GM12878 (cell line): ENCODE data around the gene HTRA3. TPM values are rescaled to one million over a fixed set of nuclear protein-coding genes. Genes with fewer than 3 reads are reported as not detected.

Experiments
- ATAC-seq: fragments of 200-7000 bp; cut with Tn5 transposase; 3 replicates; pipeline ENCODE4 v1.9.1; 2020; ENCODE audit warnings: mild to moderate bottlenecking, moderate library complexity
- BruUV-seq: library from RNA; stranded (reverse); fragments of 400-500 nt; replicated peaks from 2 replicates; lab custom pipeline; 2021; lab: Mats Ljungman, UMichigan
- CTCF ChIA-PET: fragments of 300-600 bp; sonication (Branson Sonifier 250); formaldehyde crosslinking; extraction: SDS; loops from one replicate; lab custom pipeline; 2021; ENCODE audit warnings: inconsistent platforms; lab: Yijun Ruan, JAX
- POLR2A ChIA-PET: fragments of 350-600 bp; formaldehyde crosslinking; extraction: SDS; loops from one replicate; lab custom pipeline; 2021; ENCODE audit warnings: inconsistent platforms; lab: Charles Lee
- RAD21 ChIA-PET: fragments of 300-600 bp; sonication (Branson Sonifier 250); formaldehyde crosslinking; loops from one replicate; lab custom pipeline; 2023; ENCODE audit warnings: antibody characterized with exemption; ENCODE audit not compliant: unreplicated experiment; lab: Charles Lee
- SMC1A ChIA-PET: fragments of 300-600 bp; sonication (Branson Sonifier 250); formaldehyde crosslinking; loops from one replicate; lab custom pipeline; 2023; ENCODE audit not compliant: unreplicated experiment, uncharacterized antibody; lab: Charles Lee
- DNase-seq: peaks from one replicate; pipeline ENCODE4 v3.0.0-alpha.2; 2011; ENCODE audit warnings: low read depth, low spot score
- FAIRE-seq: peaks from 3 replicates; lab custom pipeline; 2011; peaks lifted over from hg19 to GRCh38; lab: Jason Lieb, UNC
- H2AFZ ChIP-seq: 2 replicates; pipeline ENCODE4 v1.6.0; 2011; ENCODE audit warnings: low read depth, low read length, control low read depth; ENCODE audit not compliant: control insufficient read depth
- H3K27ac ChIP-seq: 2 replicates; pipeline ENCODE4 v1.5.1; 2011; ENCODE audit warnings: control low read depth; ENCODE audit not compliant: control insufficient read depth, insufficient read depth
- H3K27me3 ChIP-seq, 2 experiments: replicated peaks in 1 of 2; 2 replicates each; pipeline versions ENCODE4 v1.6.0 to v1.6.1; 2011; ENCODE audit warnings: low read length in 1 of 2; ENCODE audit not compliant: control insufficient read depth in 2 of 2, insufficient read depth in 2 of 2
- H3K36me3 ChIP-seq, 2 experiments: 2 replicates each; pipeline ENCODE4 v1.5.1; 2011; ENCODE audit warnings: low read length in 1 of 2; ENCODE audit not compliant: control insufficient read depth in 2 of 2, insufficient read depth in 2 of 2
- H3K4me1 ChIP-seq: 2 replicates; pipeline ENCODE4 v1.6.1; 2011; ENCODE audit warnings: mild to moderate bottlenecking, low read length, moderate library complexity, mixed read lengths; ENCODE audit not compliant: control insufficient read depth, insufficient read depth
- H3K4me2 ChIP-seq: 2 replicates; pipeline ENCODE4 v1.6.0; 2011; ENCODE audit warnings: control low read depth; ENCODE audit not compliant: control insufficient read depth, insufficient read depth
- H3K4me3 ChIP-seq: fragments of 200-600 bp; sonication (generic); 2 replicates; pipeline ENCODE4 v1.5.1; 2016
- H3K79me2 ChIP-seq: 2 replicates; pipeline ENCODE4 v1.6.0; 2011; ENCODE audit warnings: low read length; ENCODE audit not compliant: control insufficient read depth, insufficient read depth
- H3K9ac ChIP-seq: 2 replicates; pipeline ENCODE4 v1.8.0; 2011; ENCODE audit warnings: low read length, control low read depth, mixed read lengths; ENCODE audit not compliant: control insufficient read depth, insufficient read depth
- H3K9me3 ChIP-seq: replicated peaks from 3 replicates; pipeline ENCODE4 v1.5.1; 2011; ENCODE audit warnings: mild to moderate bottlenecking, low read length; ENCODE audit not compliant: control insufficient read depth, insufficient read depth
- H4K20me1 ChIP-seq: 2 replicates; pipeline ENCODE4 v1.6.0; 2011; ENCODE audit not compliant: control insufficient read depth, insufficient read depth
- ASH2L ChIP-seq: fragments of 300-600, 200-600 bp; sonication (generic); IDR thresholded peaks from 2 replicates; pipeline ENCODE4 v1.6.1; 2017; ENCODE audit warnings: low read depth, mild to moderate bottlenecking, borderline replicate concordance
- CEBPZ ChIP-seq: fragments of 150-350 bp; IDR thresholded peaks from 2 replicates; pipeline ENCODE4 v1.6.1; 2016; ENCODE audit warnings: low read depth, low read length
- CHD2 ChIP-seq: IDR thresholded peaks from 2 replicates; pipeline ENCODE4 v1.6.1; 2011; ENCODE audit warnings: low read depth, low read length, improper control_type of control experiment, borderline replicate concordance
- E4F1 ChIP-seq: fragments of 450-650 bp; IDR thresholded peaks from 2 replicates; pipeline ENCODE4 v1.6.1; 2018; ENCODE audit warnings: borderline replicate concordance, mild to moderate bottlenecking; ENCODE audit not compliant: partially characterized antibody
- FOXK2 ChIP-seq: fragments of 450-650 bp; IDR thresholded peaks from 2 replicates; pipeline ENCODE4 v1.6.1; 2017; ENCODE audit warnings: mild to moderate bottlenecking, moderate library complexity
- HDAC2 ChIP-seq: fragments of 200-600 bp; sonication (generic); IDR thresholded peaks from 2 replicates; pipeline ENCODE4 v1.6.1; 2017
- IRF5 ChIP-seq: fragments of 450-650 bp; IDR thresholded peaks from 2 replicates; pipeline ENCODE4 v1.6.1; 2017; ENCODE audit warnings: borderline replicate concordance
- NBN ChIP-seq: fragments of 450-650 bp; IDR thresholded peaks from 2 replicates; pipeline ENCODE4 v1.6.1; 2016
- NFIC ChIP-seq: IDR thresholded peaks from 2 replicates; pipeline ENCODE4 v1.6.1; 2012; ENCODE audit warnings: low read depth, mild to moderate bottlenecking, inconsistent platforms, low read length, moderate library complexity
- NFXL1 ChIP-seq: fragments of 450-650 bp; IDR thresholded peaks from 2 replicates; pipeline ENCODE4 v1.6.1; 2017; ENCODE audit warnings: antibody characterized with exemption, mild to moderate bottlenecking, borderline replicate concordance
- SMC3 ChIP-seq: IDR thresholded peaks from 2 replicates; pipeline ENCODE4 v1.6.1; 2011; ENCODE audit warnings: low read length, improper control_type of control experiment, borderline replicate concordance
- WGBS: methylation state at CpG from one replicate; pipeline ENCODE4 v1.1.6; 2016; ENCODE audit warnings: low lambda C conversion rate; ENCODE audit not compliant: insufficient replicate concordance, insufficient coverage; ENCODE audit errors: missing lambda C conversion rate; 5-methylcytosine and 5-hydroxymethylcytosine counted together
- in situ Hi-C: fragments of 300-500 bp; cut with MboI; formaldehyde crosslinking; loops from 9 replicates; pipeline ENCODE4 v1.14.3; 2018; ENCODE audit warnings: mixed read lengths
- intact Hi-C: fragments of 100-400 bp; cut with micrococcal nuclease; formaldehyde crosslinking; loops from one replicate; pipeline ENCODE4 v1.14.2; 2022; ENCODE audit not compliant: unreplicated experiment
- polyA plus RNA-seq, 11 experiments: library from polyadenylated mRNA; depleted of rRNA in 4 of 11; unstranded in 6 of 11; stranded (reverse) in 5 of 11; fragments of >200 nt; fragmentation: Nextera tagmentation in 4 of 11; fragmentation: Illumina TruSeq in 1 of 11; extraction: Ambion mirVana in 4 of 11; extraction: Trizol in 1 of 11; gene quantifications; 1 replicate in 1 of 11; 2 replicates in 10 of 11; pipeline versions ENCODE4 v1.2.1 to v1.2.3, GENCODE V29; 2011 to 2016; ENCODE audit warnings: inconsistent platforms in 2 of 11, missing spikeins in 2 of 11, low read depth in 1 of 11
- total RNA-seq, 4 experiments: library from RNA; depleted of rRNA in 3 of 4; stranded (reverse); fragments of >200 nt in 3 of 4; fragmentation: Illumina TruSeq in 1 of 4; extraction: Trizol in 1 of 4; gene quantifications; 2 replicates each; pipeline versions ENCODE4 v1.2.1 to v1.2.3, GENCODE V29; 2013 to 2021
- TF ChIP-seq, protein P1 (sequence below): fragments of 450-650 bp; IDR thresholded peaks from 2 replicates; pipeline ENCODE4 v1.6.1; 2014; ENCODE audit warnings: mild to moderate bottlenecking

The HTRA3 gene
- total and polyA plus RNA-seq, 10 of the 15 experiments (the other 5 are each of a cell fraction or from before 2014, with no cell fraction given), result 0.04 to 1.2 (median 0.08) TPM; not detected in 7

GRCh38 chr4:8345946-8346814 is 76.6 kb downstream of the HTRA3 start:
- TF ChIP-seq NBN (no peak), IRF5 (no peak), ASH2L (no peak), SMC3 (no peak), NFXL1 (no peak), E4F1 (no peak), HDAC2 (no peak), CEBPZ (no peak), NFIC (no peak), FOXK2 (no peak), CHD2 (no peak)
- TF ChIP-seq, protein P1, sequence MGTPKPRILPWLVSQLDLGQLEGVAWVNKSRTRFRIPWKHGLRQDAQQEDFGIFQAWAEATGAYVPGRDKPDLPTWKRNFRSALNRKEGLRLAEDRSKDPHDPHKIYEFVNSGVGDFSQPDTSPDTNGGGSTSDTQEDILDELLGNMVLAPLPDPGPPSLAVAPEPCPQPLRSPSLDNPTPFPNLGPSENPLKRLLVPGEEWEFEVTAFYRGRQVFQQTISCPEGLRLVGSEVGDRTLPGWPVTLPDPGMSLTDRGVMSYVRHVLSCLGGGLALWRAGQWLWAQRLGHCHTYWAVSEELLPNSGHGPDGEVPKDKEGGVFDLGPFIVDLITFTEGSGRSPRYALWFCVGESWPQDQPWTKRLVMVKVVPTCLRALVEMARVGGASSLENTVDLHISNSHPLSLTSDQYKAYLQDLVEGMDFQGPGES, result no peak
- no TSS peak for BruUV-seq
- in situ Hi-C loops, result no loop called here
- Histone ChIP-seq H3K4me2 (no peak overlapping the region), H3K27ac (no peak overlapping the region), H3K27me3 (no peaks in the 10 kb centered on the region; a peak in 1 of 4 replicates), H3K79me2 (no peaks in the 10 kb centered on the region), H3K9me3 (no peaks in the 10 kb centered on the region), H3K36me3 (no peaks in the 10 kb centered on the region), H3K4me3 (no peak overlapping the region), H4K20me1 (no peaks in the 10 kb centered on the region), H3K4me1 (no peaks in the 10 kb centered on the region), H2AFZ (no peak overlapping the region), H3K9ac (no peak overlapping the region)
- DNase-seq, result no peak
- RAD21 ChIA-PET, result no interaction called here
- FAIRE-seq, result no peak
- intact Hi-C loops, result no loop called here
- POLR2A ChIA-PET, result no interaction called here
- CTCF ChIA-PET, result no interaction called here
- WGBS, result 69% methylated on average over 37 of the region's 39 CpGs
- SMC1A ChIA-PET, result no interaction called here
- no peak for ATAC-seq
